GM15510 (cell line): ENCODE results near the gene EPB41.

Source experiments
- POLR2A ChIP-seq: IDR thresholded peaks from 3 replicates; pipeline ENCODE4 v1.6.1; 2011; ENCODE audit warnings: borderline replicate concordance; ENCODE audit not compliant: insufficient read length; ENCODE audit errors: extremely low read depth

EPB41 gene

DNA sequence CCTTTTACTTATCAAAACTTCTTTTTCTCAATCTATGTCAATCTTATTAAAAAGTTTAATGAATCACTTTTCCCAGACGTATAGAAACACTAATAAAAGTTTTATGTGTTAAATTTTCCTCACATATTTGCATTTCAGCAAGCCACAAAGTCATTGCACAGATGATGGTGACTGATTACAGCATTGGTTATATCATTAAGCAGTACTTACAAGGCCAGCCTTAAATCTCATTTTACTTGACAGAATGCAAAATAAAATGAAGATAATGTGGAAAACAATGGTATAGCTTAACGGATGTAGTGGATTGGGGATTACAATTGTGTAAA lies 169.8 kb downstream of the EPB41 start:
- no peak for TF ChIP-seq POLR2A

DNA sequence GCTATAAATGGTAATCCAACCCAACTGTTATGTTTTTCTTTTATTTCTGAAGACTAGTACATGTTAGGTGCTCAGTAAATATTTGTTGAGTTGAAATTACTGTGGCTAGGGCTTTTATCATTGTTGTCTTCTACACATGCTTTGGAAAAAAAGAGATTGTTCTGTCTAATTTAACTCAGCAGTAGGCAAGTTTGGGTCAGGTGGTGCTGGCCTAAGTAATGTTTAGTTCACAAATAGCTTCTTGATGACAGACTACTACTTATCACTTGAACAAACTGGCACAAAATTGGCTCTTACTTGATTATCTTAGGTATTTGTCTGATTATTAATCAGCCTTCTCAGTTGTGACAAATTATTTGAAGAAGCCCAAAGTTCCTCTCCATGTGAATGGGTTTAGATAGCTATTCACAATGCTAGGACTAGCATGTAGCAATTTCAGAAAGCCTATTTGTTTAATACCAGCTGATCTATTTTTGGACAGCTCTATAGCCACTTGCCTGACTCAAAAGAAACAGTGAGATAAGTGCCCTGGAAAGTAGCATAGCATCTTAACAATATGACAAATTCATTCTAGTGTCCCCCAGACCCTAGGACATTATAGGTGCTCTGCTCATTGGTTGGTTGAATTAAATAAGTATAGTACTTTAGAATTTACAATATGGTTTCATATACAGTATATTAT lies 176.7 kb downstream of the EPB41 start:
- TF ChIP-seq POLR2A: no peak

DNA sequence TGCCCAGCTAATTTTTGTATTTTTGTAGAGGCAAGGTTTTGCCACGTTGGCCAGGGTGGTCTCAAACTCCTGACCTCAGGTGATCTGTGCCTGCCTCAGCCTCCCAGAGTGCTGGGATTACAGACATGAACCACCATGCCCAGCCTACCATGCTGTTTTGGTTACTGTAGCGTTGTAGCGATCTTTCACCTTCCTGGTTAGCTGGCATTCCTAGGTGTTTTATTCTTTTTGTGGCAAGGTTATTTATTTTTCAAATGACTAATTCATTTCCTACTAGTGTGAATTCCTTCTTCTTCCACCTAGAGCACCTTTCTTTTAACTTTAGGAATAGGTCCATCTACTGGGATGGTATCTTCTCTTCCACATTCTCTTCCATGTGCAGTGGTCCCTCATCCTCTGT lies 180.1 kb downstream of the EPB41 start:
- TF ChIP-seq POLR2A: no peak

DNA sequence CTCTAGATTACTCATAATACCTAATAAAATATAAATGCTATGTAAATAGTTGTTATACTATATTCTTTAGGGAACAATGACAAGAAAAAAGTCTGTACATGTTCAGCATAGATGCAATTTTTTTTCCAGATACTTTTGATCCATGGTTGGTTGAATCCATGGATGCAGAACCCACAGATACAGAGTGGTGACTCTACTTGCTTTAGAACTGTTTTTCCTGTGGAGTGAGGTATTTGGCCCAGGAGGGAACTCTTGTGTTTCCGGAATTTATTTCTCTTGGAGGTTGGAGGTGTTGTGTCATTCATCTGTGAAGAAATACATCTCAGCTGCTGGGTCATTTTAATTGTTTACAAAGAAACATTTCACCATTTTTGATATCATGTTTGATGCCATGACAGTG lies 180.6 kb downstream of the EPB41 start:
- TF ChIP-seq POLR2A: no peak

DNA sequence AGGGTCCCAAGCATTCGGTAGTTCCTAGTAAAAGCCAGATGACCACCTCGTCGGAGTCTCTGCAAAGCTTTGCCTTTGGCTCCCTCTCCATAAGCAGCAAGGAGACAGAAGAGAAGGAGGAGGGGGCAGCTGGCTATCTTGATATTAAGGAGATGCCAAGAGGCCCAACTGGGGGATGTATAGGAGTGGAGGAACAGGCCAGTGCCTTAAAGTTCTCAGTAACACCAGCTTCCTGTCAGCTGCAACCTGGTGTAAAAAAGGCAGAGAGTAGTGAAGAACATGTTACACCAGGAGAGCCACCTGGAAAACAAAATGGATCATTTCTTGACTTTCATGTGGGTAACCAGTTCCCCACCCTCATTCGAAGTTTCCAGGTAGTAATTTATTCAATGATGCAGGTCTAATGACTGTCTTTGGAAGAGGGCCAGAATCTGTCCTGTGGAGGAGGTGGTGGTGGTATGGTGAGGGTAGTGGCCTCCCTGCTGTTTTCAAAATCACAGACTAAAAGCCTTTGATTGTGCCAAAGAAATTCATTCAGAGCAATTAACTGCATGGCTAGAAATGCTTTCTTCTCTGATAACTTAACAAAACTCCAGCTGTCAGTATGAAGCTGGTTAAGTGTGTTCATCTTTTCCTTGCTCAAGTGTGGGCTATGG lies 182.0 kb downstream of the EPB41 start:
- TF ChIP-seq POLR2A: no peak

DNA sequence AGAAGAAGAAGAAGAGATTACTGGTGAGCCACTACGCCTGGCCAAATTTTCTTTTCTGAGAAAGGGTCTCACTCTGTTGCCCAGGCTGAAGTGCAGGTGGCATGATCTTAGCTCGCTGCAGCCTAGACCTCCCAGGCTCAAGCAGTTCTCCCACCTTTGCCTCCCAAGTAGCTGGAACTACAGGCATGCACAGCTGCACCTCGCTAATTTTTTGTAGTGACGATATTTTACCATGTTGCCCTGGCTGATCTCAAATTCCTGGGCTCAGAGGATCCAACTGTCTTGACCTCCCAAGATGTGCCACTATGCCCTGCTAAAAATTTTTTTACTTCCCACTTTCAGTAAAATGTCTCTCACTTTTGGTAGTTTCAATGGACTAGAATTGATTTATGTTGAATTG lies 184.9 kb downstream of the EPB41 start:
- no peak for TF ChIP-seq POLR2A

DNA sequence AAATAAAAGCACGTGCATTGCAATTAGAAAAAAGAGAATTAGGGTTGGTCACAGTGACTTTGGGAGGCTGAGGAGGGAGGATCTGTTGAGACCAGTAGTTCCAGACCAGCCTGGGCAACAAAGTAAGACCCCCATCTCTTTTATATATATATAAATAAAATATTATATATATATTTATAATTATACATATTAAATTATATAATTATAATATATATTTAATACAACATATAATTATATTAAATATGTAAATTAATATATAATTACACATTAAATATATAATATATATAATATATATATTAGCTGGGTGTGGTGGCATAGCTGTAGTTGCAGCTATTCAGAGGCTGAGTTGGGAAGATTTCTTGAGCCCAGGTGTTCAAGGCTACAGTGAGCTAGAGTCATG lies 186.1 kb downstream of the EPB41 start:
- TF ChIP-seq POLR2A: no peak

DNA sequence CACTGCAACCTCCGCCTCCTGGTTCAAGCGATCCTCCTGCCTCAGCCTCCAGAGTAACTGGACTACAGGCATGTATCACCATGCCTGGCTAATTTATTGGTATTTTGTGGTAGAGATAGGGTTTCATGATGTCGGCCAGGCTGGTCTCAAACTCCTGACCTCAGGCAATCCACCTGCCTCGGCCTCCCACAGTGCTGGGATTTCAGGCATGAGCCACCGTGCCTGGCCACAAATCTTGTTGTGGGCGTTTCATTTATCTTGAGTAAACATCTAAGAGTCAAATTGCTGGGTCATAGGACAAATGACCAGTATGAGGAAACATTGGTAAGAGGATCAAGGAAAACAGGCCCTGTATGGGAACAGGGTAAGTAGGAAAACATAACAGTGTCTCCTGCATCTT lies 191.5 kb downstream of the EPB41 start:
- TF ChIP-seq POLR2A: no peak

DNA sequence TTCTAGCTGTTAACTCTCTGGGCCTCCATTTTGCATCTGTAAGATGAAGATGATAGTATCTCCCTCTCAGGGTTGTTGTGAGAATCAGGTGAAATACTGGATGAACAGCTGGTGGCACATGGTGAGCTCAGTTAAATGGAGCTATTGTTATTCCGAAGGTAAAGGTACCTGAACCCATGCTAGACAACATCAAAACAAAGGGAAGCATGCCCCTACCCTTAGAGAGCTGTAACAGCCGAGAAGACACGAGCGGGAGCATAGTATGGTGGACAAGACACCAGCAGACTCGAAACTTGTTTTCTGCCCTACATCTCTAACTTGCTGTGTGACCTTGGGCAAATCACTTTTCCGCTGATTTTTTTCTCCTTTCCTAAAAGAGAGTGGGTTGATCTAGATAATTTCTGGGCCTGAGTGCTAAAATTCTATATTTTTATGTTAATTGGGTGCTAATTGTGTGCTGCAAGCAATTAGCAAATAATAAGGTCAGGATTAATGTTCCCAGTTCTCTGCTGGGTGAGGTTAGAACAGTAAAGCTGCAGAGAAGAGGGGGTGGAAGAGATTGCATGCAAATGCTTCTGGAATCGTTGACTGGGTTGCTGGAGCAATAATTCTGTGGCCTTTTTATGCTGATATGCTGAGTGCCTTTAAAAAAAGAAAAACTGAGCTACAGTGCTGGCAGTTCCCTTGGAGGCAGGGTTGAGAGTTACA lies 198.5 kb downstream of the EPB41 start:
- no peak for TF ChIP-seq POLR2A

DNA sequence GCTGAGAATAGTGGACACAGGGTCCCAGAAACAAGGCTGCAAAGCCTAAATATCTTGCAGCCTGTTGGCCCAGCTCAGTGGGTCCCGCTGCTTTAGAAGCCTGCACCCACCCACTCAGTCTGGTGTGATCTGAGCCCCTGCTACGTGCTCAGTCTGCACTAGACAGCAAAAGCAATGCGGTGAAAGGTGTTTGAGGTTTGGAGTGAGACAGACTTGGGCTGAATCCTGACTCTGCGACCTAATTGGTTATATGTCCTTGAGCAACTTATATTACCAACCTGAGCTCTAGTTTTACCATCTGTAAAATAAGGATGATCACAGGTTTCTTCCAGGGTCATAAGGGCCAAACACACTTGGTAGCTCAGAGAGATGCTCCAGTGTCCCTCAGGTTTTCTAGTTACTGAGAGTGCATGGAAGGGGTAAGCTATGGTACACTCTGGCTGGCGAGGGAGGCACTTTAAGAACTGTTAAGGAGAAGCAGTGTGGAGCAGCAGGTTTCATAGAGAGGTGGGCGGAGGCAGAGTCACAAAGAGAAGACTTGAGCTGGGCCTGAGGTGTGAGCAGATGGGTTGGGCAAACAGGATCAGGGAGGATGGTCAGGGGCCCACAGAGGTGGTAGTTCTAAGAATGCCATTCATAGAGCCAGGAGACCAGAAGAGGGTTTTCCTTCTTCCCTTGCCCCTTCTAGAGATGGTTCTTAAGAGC lies 199.2 kb downstream of the EPB41 start:
- no peak for TF ChIP-seq POLR2A

DNA sequence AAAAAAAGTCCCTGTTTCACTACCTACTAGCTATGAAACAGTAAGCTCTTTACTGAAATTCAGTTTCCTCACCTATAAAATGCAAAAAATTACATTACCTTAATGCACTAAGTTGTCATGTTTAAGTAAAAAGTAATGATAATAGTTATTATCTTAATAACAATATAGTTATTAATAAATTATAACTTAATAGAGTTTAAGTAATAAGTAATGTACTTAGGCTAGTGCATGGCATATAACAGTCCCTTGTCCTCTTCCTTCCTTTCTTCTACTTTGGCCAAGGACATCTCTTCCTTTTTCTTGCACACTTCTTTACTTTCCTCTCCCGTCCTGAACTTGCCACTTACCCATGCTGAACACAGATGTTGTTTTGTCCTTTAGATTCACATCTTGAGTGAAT lies 200.3 kb downstream of the EPB41 start:
- TF ChIP-seq POLR2A: no peak

DNA sequence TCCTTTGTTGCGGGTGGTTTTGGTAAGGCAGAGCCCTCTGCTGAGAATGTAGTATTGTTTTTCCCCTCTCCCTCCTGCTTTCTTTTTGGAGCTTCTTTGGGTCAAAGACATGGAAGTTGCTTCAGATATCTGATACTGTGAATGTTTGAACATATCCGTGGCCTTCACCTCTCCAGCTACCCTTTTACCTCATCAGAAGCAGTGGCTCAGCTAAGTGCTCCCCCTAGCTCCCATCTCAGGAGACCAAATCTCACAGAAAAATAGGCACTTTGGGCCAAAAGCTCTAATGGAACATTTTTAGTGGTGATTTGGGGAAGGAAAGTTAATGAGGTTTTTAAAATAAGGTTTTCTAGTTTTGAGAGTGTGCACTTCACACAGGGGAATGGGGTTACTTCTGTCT lies 203.0 kb downstream of the EPB41 start:
- no peak for TF ChIP-seq POLR2A

DNA sequence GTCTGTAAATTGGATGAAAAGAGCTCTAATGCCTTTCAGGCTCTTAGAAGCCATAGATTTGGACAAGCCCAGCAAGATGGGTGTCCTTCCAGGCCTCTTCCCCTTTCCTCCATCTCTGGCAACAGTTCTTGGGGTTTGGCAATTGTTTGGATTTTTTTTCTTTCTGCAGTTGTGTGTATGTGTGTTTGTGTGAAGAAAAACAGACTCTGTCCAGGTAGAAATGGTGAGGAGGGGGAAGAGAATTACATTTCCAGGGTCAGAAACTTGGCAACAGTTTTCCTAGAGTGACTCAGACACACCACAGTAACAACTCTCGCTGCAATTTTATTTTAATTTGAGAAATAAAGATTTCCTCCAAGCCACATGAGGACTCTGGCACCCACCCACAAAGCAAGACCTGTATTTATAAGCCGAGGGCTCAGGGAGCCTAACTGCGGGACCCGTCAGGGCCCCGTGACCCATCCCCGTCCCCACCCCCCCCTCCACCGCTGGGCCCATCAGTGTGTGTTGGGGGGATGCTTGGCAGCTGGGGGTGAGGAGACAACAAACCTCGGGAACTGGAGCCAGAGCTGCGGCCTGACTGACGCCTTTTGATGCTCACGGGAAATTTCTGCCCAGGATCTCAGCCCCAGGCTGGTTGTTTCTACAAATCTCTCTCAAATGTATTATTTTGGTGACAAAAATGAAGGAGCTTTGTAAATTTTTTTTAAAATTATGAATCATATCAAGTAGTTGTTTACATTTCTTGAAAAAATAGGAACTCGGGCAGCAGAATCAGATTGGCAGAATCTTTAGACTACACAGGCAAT lies 205.0 kb downstream of the EPB41 start:
- no peak for TF ChIP-seq POLR2A

DNA sequence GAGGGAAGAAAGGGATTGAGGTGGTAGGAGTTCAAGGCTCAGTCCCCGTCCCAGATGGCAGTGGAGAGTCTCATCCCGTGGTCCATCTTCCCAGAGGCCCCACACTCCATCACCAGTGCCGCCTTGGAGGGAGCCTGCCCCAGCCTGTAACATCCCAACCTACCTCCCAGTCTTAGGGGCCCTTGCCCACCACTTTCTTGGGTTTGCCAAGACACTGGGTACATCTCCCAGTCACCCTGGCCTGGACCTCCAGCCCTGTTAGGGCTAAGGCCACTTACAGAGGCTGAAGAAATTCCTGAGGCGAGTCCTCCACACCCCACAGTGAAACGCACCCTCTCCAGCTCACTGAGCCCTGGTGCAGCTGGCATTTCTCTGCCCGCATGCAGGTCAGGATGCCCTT lies 206.0 kb downstream of the EPB41 start:
- no peak for TF ChIP-seq POLR2A
